Measurements from ENCODE around the gene TSPAN32.

The TSPAN32 gene

DNA sequence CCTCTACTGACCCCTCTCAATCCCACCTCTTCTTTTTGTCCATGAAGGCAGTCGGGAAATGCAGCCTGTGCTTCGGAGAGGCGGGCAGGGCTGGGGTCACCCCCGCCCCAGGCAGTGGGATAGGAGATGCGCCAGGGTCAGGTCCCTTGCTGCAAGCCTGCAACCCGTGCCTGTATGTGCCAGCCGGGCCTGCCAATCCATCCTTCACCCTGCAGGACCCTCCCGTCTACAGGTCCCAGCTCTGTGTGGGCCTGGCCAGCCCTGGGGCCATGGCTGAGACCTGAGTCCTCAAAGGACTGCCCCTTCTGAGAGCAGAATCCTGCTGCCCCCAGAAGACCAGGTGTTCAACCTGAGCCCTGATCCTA is 42.4 kb upstream of the TSPAN32 start:
- POLR2A ChIA-PET = interaction anchor here (0.5 kb wide), 1 partner anchor 117 kb away, joined by 3 read pairs; no protein-coding TSS in a partner anchor
- TF ChIP-seq, protein P1, sequence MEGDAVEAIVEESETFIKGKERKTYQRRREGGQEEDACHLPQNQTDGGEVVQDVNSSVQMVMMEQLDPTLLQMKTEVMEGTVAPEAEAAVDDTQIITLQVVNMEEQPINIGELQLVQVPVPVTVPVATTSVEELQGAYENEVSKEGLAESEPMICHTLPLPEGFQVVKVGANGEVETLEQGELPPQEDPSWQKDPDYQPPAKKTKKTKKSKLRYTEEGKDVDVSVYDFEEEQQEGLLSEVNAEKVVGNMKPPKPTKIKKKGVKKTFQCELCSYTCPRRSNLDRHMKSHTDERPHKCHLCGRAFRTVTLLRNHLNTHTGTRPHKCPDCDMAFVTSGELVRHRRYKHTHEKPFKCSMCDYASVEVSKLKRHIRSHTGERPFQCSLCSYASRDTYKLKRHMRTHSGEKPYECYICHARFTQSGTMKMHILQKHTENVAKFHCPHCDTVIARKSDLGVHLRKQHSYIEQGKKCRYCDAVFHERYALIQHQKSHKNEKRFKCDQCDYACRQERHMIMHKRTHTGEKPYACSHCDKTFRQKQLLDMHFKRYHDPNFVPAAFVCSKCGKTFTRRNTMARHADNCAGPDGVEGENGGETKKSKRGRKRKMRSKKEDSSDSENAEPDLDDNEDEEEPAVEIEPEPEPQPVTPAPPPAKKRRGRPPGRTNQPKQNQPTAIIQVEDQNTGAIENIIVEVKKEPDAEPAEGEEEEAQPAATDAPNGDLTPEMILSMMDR (IDR thresholded peaks at IDR 0.05; ENCODE audit: control extremely low read depth, extremely low read depth, low read depth, missing control alignments) = no peak
- CTCF ChIA-PET = no interaction called here
- DNase-seq (ENCODE audit: extremely low spot score) = no peak

DNA sequence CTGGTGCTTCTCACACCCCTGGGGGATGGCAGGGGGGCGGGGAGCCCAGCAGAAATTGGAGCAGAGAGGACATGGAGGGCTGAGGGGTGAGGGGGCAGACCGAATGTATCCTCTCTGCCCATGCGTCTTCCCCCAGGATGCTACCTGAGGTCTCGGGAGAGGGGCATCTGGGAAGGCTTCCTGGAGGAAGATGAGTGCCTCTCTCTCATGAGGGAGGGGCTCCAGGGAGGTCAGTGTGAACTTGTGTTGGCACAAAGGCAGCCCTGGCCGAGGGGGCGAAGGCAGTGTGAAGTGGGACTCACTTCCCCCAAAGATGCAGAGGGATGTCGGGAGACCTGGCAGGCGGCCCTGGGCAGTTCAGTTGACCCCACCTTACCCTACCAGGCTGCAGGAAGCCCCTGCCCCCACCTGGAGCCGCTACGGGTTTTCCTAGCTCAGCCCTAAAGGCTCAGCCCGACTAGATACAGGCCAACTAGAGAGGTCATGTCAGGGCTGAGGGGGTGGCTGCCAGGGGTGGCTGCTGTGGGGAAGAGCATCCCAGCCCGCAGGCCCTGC is 41.8 kb upstream of the TSPAN32 start:
- no peak for DNase-seq (ENCODE audit: extremely low spot score)
- CTCF ChIA-PET = no interaction called here
- POLR2A ChIA-PET = interaction anchor here (0.5 kb wide), 1 partner anchor 117 kb away, joined by 3 read pairs; no protein-coding TSS in a partner anchor
- TF ChIP-seq, protein P1 (IDR thresholded peaks at IDR 0.05; ENCODE audit: control extremely low read depth, extremely low read depth, low read depth, missing control alignments) = no peak

DNA sequence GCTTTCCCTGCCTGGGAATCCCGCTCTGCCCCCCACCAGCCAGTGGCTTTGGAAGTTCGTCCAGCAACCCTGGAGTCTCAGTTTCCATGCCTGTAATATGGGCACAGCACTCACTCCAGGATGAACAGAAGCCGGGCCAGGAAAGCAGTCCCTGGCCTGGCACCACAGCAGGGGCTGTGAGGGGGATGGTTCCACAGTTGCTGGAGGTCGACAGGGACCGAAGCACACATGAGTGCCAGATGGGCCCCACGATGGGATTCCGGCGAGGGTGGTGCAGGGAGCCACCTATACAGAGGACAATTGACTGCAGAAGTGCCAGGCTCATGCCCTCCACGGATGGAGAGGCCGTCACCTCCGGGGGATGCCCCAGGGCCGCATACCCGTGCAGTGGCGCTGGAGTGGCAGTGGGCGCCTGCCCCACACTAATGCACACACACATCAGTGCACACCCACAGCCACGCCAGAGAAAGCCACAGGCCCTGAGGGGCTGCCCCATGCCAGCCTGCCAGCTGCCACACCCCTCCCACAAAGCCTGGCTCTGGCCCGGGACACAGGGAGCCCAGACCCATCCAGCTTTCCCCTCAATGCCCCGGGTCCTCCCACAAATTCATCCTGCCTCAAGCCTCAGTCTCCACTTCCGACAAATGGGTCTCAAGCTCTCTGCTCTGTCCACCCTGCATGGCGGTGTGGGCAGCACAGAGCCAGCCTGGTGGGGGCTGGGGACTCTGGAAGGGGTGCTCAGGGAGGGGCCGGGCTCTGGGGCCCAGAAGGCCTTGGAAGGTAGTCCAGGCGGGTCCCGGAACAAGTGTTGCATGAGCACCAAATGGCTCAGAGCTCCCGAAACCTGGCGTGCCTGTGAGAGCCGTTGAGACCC is 41.1 kb upstream of the TSPAN32 start:
- TF ChIP-seq, protein P1 (IDR thresholded peaks at IDR 0.05; ENCODE audit: control extremely low read depth, extremely low read depth, low read depth, missing control alignments) = no peak
- no peak for DNase-seq (ENCODE audit: extremely low spot score)
- CTCF ChIA-PET = no interaction called here
- POLR2A ChIA-PET = no interaction called here

DNA sequence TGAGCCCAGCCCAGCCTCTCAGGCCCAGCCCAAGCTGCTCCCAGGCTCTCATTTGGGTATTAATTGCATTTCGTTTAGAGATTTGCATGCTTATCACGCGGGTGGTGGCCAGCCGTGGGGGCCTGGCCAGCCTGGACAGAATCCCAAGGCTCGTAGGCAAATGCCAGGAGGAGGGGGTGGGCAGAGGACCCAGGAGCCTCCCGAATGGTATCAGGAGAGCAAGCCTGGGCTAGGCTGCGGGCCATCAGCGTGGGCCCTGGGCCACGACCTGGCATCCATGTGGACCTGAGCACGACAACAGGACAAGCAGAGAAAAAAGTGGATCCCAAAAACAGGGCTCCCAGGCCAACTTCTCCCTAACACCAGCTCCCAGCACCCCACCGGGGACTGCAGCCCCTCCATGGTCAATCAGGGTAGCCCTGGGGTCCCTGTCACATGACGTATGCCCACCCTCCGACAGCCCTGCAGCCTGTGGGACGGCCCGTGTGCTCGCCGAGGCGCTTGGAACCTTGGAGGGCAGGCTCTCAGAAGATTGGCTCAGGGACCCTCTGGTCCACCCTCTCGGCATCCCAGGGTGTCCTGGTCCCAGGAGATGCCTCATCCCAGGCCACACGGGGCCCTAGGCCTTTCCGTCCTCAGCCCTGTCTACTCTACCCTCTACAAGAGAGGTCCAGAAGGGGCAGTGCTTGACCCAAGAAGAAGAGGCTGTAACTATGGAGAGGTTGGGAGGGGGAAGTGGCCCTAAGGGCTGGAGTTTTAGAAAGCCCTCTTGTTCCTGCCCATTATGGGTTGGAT is 40.2 kb upstream of the TSPAN32 start:
- DNase-seq (ENCODE audit: extremely low spot score) = no peak
- ChIA-PET POLR2A (no interaction called here), CTCF (no interaction called here)
- TF ChIP-seq, protein P1 (IDR thresholded peaks at IDR 0.05; ENCODE audit: control extremely low read depth, extremely low read depth, low read depth, missing control alignments) = no peak

DNA sequence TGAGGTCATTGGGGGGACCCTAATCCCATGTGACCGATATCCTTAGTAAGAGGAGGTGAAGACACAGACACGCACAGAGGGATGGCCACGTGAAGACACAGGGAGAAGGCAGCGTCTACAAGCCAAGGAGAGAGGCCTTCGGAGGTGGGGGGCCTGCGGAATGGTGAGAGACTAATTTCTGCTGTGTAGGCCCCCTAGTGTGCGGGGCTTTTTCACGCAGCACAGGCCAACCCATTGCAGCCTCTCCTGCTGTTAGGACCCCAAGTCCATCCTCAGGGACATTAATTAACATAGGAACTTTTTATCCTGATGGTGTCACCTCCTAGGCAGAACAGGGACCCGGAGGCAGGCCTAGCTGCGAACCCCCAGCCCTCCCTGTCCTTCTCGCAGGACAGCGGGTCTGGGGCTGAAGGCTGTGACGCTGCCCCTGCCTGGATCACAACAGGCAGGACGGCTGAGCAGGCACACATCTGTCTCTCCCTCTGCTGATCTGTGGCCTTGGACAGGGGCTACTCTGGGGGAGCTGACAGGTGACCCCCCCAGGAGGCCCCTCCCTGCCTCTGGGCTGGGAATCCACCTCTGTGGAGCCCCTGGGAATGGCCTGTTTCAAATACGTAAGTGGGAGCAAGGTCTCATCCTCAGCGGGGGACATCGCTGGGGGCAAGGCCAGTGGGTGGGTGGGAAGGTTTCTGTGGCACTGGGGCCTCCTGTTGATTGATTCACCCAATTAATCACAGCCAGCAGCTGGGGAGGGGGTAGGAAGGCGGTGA is 39.3 kb upstream of the TSPAN32 start:
- CTCF ChIA-PET = no interaction called here

More for the DNA sequence above, 39.3 kb upstream of the TSPAN32 start:
- TF ChIP-seq, protein P1 (IDR thresholded peaks at IDR 0.05; ENCODE audit: control extremely low read depth, extremely low read depth, low read depth, missing control alignments) = no peak
- POLR2A ChIA-PET = no interaction called here
- no peak for DNase-seq (ENCODE audit: extremely low spot score)

Measured in GM10248 (cell line).